ENCODE data around the gene SEMA3C. TPM values are rescaled to one million over a fixed set of nuclear protein-coding genes. Genes with fewer than 3 reads are reported as not detected.

Gene SEMA3C
- total RNA-seq, 1 experiment from 2014 or later: 13.3 TPM

- ChIA-PET POLR2A (ENCODE audit: low non-redundant PET) (no interaction called here), CTCF (no interaction called here)
- Histone ChIP-seq H3K27me3 (replicated peaks; ENCODE audit: insufficient read depth, low read depth, low read length, poor library complexity) (no peaks in the 10 kb centered on the region), H3K36me3 (ENCODE audit: insufficient read depth, low read length, poor library complexity, severe bottlenecking) (no peaks in the 10 kb centered on the region), H3K9me3 (ENCODE audit: low read depth, low read length, poor library complexity, severe bottlenecking) (no peaks in the 10 kb centered on the region), H3K4me3 (ENCODE audit: low read depth, low read length, poor library complexity, severe bottlenecking) (no peak overlapping the region), H3K4me1 (ENCODE audit: insufficient read depth, low read length, poor library complexity, severe bottlenecking) (no peaks in the 10 kb centered on the region), H3K27ac (ENCODE audit: low read depth, low read length, poor library complexity, severe bottlenecking) (no peak overlapping the region)
- no peak for TF ChIP-seq EZH2 (IDR thresholded peaks at IDR 0.05; ENCODE audit: borderline replicate concordance, low read depth, low read length, poor library complexity, severe bottlenecking)
- TF ChIP-seq, protein P1, sequence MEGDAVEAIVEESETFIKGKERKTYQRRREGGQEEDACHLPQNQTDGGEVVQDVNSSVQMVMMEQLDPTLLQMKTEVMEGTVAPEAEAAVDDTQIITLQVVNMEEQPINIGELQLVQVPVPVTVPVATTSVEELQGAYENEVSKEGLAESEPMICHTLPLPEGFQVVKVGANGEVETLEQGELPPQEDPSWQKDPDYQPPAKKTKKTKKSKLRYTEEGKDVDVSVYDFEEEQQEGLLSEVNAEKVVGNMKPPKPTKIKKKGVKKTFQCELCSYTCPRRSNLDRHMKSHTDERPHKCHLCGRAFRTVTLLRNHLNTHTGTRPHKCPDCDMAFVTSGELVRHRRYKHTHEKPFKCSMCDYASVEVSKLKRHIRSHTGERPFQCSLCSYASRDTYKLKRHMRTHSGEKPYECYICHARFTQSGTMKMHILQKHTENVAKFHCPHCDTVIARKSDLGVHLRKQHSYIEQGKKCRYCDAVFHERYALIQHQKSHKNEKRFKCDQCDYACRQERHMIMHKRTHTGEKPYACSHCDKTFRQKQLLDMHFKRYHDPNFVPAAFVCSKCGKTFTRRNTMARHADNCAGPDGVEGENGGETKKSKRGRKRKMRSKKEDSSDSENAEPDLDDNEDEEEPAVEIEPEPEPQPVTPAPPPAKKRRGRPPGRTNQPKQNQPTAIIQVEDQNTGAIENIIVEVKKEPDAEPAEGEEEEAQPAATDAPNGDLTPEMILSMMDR (conservative IDR thresholded peaks at IDR 0.05; ENCODE audit: low read depth, low read length): no peak
- DNase-seq (ENCODE audit: low spot score): no peak
- intact Hi-C loops (cut with micrococcal nuclease; ENCODE audit: unreplicated experiment): no loop called here
- BruUV-seq (replicated peaks): no TSS peak
These were observed 100.7 kb downstream of the SEMA3C start for GRCh38 chr7:80818181-80818580.

GRCh38 chr7:80816806-80817205 lies 102.0 kb downstream of the SEMA3C start:
- BruUV-seq (replicated peaks): no TSS peak
- Histone ChIP-seq H3K4me1 (ENCODE audit: insufficient read depth, low read length, poor library complexity, severe bottlenecking) (no peaks in the 10 kb centered on the region), H3K27ac (ENCODE audit: low read depth, low read length, poor library complexity, severe bottlenecking) (no peak overlapping the region), H3K4me3 (ENCODE audit: low read depth, low read length, poor library complexity, severe bottlenecking) (no peak overlapping the region), H3K27me3 (replicated peaks; ENCODE audit: insufficient read depth, low read depth, low read length, poor library complexity) (no peaks in the 10 kb centered on the region), H3K9me3 (ENCODE audit: low read depth, low read length, poor library complexity, severe bottlenecking) (no peaks in the 10 kb centered on the region), H3K36me3 (ENCODE audit: insufficient read depth, low read length, poor library complexity, severe bottlenecking) (no peaks in the 10 kb centered on the region)
- ChIA-PET POLR2A (ENCODE audit: low non-redundant PET) (interaction anchor here (0.6 kb wide), 1 partner anchor 30 kb away, joined by 23 read pairs; no protein-coding TSS in a partner anchor), CTCF (no interaction called here)
- intact Hi-C loops (cut with micrococcal nuclease; ENCODE audit: unreplicated experiment): no loop called here
- TF ChIP-seq EZH2 (IDR thresholded peaks at IDR 0.05; ENCODE audit: borderline replicate concordance, low read depth, low read length, poor library complexity, severe bottlenecking): no peak
- TF ChIP-seq, protein P1 (conservative IDR thresholded peaks at IDR 0.05; ENCODE audit: low read depth, low read length): no peak
- DNase-seq (ENCODE audit: low spot score): no peak

- intact Hi-C loops (cut with micrococcal nuclease; ENCODE audit: unreplicated experiment): no loop called here
- H3K9me3 ChIP-seq (ENCODE audit: low read depth, low read length, poor library complexity, severe bottlenecking): no peaks in the 10 kb centered on the region
- no peaks in the 10 kb centered on the region for H3K27me3 ChIP-seq (replicated peaks; ENCODE audit: insufficient read depth, low read depth, low read length, poor library complexity)
- no peak for DNase-seq (ENCODE audit: low spot score)
- TF ChIP-seq, protein P1 (conservative IDR thresholded peaks at IDR 0.05; ENCODE audit: low read depth, low read length): no peak
- no peak for TF ChIP-seq EZH2 (IDR thresholded peaks at IDR 0.05; ENCODE audit: borderline replicate concordance, low read depth, low read length, poor library complexity, severe bottlenecking)
- BruUV-seq (replicated peaks): no TSS peak
- H3K4me3 ChIP-seq (ENCODE audit: low read depth, low read length, poor library complexity, severe bottlenecking): no peak overlapping the region
- ChIA-PET CTCF (no interaction called here), POLR2A (ENCODE audit: low non-redundant PET) (no interaction called here)
- H3K27ac ChIP-seq (ENCODE audit: low read depth, low read length, poor library complexity, severe bottlenecking): no peak overlapping the region
- no peaks in the 10 kb centered on the region for H3K4me1 ChIP-seq (ENCODE audit: insufficient read depth, low read length, poor library complexity, severe bottlenecking)
- H3K36me3 ChIP-seq (ENCODE audit: insufficient read depth, low read length, poor library complexity, severe bottlenecking): no peaks in the 10 kb centered on the region
These were observed 103.1 kb downstream of the SEMA3C start for GRCh38 chr7:80815733-80816132.

Data from A673 (cell line).